ENCODE results near the gene QPCTL.

The QPCTL gene

DNA sequence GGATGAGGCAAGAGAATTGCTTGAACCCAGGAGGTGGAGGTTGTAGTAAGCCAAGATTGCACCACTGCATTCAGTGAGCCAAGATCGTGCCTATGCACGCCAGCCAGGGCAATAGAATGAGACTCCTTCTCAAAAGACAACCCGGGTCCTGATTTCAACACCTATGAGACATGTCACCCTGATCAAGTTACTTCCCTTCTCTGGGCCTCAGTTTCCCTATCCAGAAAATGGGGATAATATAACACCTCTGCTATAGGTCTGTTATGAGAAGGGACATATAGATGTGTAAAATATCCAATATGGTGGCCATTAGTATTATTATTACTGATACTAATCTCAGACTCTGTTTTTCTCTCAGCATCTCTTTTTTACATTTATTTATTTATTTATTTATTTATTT lies 37.4 kb upstream of the QPCTL start:
- Histone ChIP-seq H3K4me1 (ENCODE audit: control insufficient read depth in 5 of 5, insufficient read depth in 5 of 5, low read length in 5 of 5) (no peaks in the 10 kb centered on the region), H3K4me3 (ENCODE audit: low read depth in 1 of 5, low read length in 5 of 5) (no peak overlapping the region), H3K27me3 (ENCODE audit: control insufficient read depth in 5 of 5, insufficient read depth in 4 of 5, low read length in 5 of 5) (peaks cover 0 to 2% (median 0%) of the 10 kb centered on the region in 5 donors), H3K9me3 (ENCODE audit: control insufficient read depth in 5 of 5, low read length in 5 of 5) (no peaks in the 10 kb centered on the region), H3K36me3 (ENCODE audit: control insufficient read depth in 5 of 5, insufficient read depth in 5 of 5, low read length in 5 of 5) (no peaks in the 10 kb centered on the region), H3K27ac (ENCODE audit: low read depth, low read length) (no peak overlapping the region), H3K9ac (ENCODE audit: low read length in 5 of 5) (no peak overlapping the region)

DNA sequence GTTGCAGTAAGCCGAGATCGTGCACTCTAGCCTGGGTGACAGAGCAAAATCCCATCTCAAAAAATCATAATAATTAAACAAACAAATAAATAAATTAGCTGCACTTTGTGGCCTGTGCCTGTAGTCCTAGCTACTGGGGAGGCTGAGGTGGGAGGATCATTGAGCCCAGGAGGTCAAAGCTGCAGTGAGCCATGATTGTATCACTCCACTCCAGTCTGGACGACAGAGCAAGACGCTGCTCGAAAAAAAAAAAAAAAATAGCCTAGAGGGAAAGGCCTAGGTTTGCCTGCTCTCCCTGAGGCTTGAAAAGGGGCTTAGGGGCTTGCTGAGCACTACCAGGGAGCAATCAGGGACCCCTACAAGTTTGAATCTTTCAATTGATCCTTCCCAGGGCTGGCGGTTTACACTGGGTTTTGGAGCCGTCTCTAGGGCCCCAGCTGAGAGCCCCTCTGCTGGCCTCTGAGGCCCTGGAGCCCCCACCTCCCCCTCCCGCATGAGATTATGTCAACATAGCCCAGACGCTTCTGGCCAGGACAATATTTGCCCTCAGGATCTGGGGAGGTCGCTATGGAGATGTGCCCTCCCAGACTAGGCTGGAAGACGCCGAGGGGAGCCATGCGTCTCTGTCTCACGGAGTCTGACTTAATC lies 34.8 kb upstream of the QPCTL start:
- no peaks in the 10 kb centered on the region for H3K9me3 ChIP-seq (ENCODE audit: control insufficient read depth in 5 of 5, low read length in 5 of 5)
- no peak overlapping the region for H3K27ac ChIP-seq (ENCODE audit: low read depth, low read length)
- H3K4me1 ChIP-seq (ENCODE audit: control insufficient read depth in 5 of 5, insufficient read depth in 5 of 5, low read length in 5 of 5) = no peaks in the 10 kb centered on the region
- H3K4me3 ChIP-seq (ENCODE audit: low read depth in 1 of 5, low read length in 5 of 5) = no peak overlapping the region
- peaks cover 0 to 2% (median 0%) of the 10 kb centered on the region in 5 donors for H3K27me3 ChIP-seq (ENCODE audit: control insufficient read depth in 5 of 5, insufficient read depth in 4 of 5, low read length in 5 of 5)
- H3K9ac ChIP-seq (ENCODE audit: low read length in 5 of 5) = no peak overlapping the region
- no peaks in the 10 kb centered on the region for H3K36me3 ChIP-seq (ENCODE audit: control insufficient read depth in 5 of 5, insufficient read depth in 5 of 5, low read length in 5 of 5)

DNA sequence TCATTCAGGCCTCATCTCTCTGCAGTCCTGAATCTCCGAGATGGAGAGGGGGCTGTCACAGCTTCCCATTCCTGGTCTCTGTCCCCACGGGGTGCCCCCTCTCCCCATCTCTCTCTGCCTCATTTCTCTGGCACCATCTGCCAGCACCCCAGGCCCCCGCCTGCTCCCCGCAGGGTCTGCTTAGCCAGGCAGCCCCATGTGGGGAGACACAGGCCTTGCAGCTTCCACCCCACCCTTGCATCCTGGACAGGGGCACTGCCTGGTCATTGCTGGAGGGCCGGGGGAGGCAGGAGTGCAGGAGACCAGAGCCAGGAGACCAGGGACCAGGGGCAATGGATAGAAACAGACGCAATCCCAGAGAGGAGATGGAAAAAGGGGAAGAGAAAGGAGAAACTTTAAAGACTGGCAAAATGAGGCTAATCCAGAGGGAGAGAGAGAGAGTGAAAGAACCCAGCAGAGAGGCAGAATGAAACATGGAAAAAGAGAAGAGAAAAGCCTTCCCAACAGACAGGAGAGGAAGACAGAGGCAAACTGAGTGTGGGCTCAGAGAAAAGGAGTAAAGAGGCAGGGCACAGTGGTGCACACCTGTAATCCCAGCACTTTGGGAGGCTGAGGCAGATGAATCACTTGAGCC lies 33.3 kb upstream of the QPCTL start:
- H3K4me1 ChIP-seq (ENCODE audit: control insufficient read depth in 5 of 5, insufficient read depth in 5 of 5, low read length in 5 of 5) = peaks cover 0 to 4% (median 4%) of the 10 kb centered on the region in 5 donors
- no peaks in the 10 kb centered on the region for H3K27me3 ChIP-seq (ENCODE audit: control insufficient read depth in 5 of 5, insufficient read depth in 4 of 5, low read length in 5 of 5)
- H3K9me3 ChIP-seq (ENCODE audit: control insufficient read depth in 5 of 5, low read length in 5 of 5) = no peaks in the 10 kb centered on the region
- H3K36me3 ChIP-seq (ENCODE audit: control insufficient read depth in 5 of 5, insufficient read depth in 5 of 5, low read length in 5 of 5) = no peaks in the 10 kb centered on the region
- no peak overlapping the region for H3K9ac ChIP-seq (ENCODE audit: low read length in 5 of 5)
- no peak overlapping the region for H3K27ac ChIP-seq (ENCODE audit: low read depth, low read length)
- H3K4me3 ChIP-seq (ENCODE audit: low read depth in 1 of 5, low read length in 5 of 5) = no peak overlapping the region

DNA sequence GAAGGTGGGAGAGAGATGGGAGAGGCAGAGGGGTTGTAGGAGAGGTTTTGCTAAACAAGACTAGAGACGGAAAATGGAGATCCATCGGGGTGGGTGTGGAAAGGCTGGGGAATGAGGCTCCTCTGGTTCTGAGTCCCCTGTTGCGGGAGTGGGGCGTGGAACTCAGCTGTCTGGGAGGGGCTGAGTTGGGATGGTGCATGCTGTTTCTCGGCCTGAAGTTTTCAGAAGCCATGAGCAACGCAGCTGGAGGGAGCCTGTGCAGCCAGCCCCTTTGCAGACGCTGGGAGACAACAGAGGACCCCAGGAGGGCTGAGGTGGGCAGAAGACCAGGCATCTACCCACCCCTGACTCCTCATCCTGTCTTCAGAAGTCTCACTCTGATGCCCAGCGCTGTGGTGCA lies 31.8 kb upstream of the QPCTL start:
- Histone ChIP-seq H3K9me3 (ENCODE audit: control insufficient read depth in 5 of 5, low read length in 5 of 5) (no peaks in the 10 kb centered on the region), H3K27me3 (ENCODE audit: control insufficient read depth in 5 of 5, insufficient read depth in 4 of 5, low read length in 5 of 5) (peaks cover 0 to 5% (median 0%) of the 10 kb centered on the region in 5 donors), H3K36me3 (ENCODE audit: control insufficient read depth in 5 of 5, insufficient read depth in 5 of 5, low read length in 5 of 5) (no peaks in the 10 kb centered on the region)

DNA sequence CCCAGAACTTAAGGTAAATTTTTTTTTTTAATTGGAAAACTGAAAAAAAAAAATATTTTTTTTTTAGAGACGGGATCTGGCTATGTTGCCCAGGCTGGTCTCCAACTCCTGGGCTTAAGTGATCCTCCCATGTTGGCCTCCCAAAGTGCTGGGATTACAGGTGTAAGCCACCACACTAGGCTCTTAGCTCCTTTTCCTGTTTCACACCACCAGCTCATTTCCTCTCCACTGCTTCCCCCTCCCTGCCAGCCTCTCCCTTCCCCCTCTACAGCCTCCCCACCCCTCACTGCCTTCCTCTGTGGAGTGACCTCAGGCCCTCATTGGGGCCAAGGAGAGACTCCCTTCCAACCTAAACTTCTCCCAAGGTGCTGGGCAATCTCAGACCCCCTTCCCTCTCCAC lies 28.7 kb upstream of the QPCTL start:
- Histone ChIP-seq H3K4me1 (ENCODE audit: control insufficient read depth in 5 of 5, insufficient read depth in 5 of 5, low read length in 5 of 5) (peaks cover 6 to 28% (median 24%) of the 10 kb centered on the region in 5 donors), H3K9ac (ENCODE audit: low read length in 5 of 5) (no peak overlapping the region), H3K27ac (ENCODE audit: low read depth, low read length) (no peak overlapping the region), H3K27me3 (ENCODE audit: control insufficient read depth in 5 of 5, insufficient read depth in 4 of 5, low read length in 5 of 5) (peaks cover 9 to 23% (median 16%) of the 10 kb centered on the region in 5 donors), H3K4me3 (ENCODE audit: low read depth in 1 of 5, low read length in 5 of 5) (no peak overlapping the region), H3K36me3 (ENCODE audit: control insufficient read depth in 5 of 5, insufficient read depth in 5 of 5, low read length in 5 of 5) (no peaks in the 10 kb centered on the region), H3K9me3 (ENCODE audit: control insufficient read depth in 5 of 5, low read length in 5 of 5) (no peaks in the 10 kb centered on the region)

More for the DNA sequence above, 31.8 kb upstream of the QPCTL start:
- no peak overlapping the region for H3K9ac ChIP-seq (ENCODE audit: low read length in 5 of 5)
- no peak overlapping the region for H3K27ac ChIP-seq (ENCODE audit: low read depth, low read length)
- no peak overlapping the region for H3K4me3 ChIP-seq (ENCODE audit: low read depth in 1 of 5, low read length in 5 of 5)
- H3K4me1 ChIP-seq (ENCODE audit: control insufficient read depth in 5 of 5, insufficient read depth in 5 of 5, low read length in 5 of 5) = peaks cover 5 to 11% (median 10%) of the 10 kb centered on the region in 5 donors

DNA sequence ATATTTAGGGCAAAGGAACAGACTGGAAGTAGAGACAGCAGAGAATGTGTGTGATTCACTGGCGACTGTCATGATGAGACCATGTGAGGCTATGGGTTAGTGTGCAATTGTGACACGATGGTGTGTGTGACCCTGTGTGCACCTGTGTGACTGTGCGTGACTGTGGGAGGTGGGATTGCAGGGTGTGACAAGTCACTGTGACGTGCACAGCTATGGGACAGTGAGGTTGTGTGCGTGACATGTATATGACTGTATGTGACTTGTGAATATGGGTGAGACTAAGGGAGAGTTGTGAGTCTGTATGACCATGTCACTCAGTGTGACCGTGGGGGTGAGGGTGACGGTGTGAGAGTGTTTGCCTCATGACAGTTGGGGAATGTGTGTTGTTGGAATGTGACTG lies 27.9 kb upstream of the QPCTL start:
- no peak overlapping the region for H3K9ac ChIP-seq (ENCODE audit: low read length in 5 of 5)
- H3K36me3 ChIP-seq (ENCODE audit: control insufficient read depth in 5 of 5, insufficient read depth in 5 of 5, low read length in 5 of 5) = no peaks in the 10 kb centered on the region
- H3K4me3 ChIP-seq (ENCODE audit: low read depth in 1 of 5, low read length in 5 of 5) = no peak overlapping the region
- peaks cover 16 to 31% (median 23%) of the 10 kb centered on the region in 5 donors for H3K27me3 ChIP-seq (ENCODE audit: control insufficient read depth in 5 of 5, insufficient read depth in 4 of 5, low read length in 5 of 5)
- H3K27ac ChIP-seq (ENCODE audit: low read depth, low read length) = no peak overlapping the region
- no peaks in the 10 kb centered on the region for H3K9me3 ChIP-seq (ENCODE audit: control insufficient read depth in 5 of 5, low read length in 5 of 5)
- peaks cover 6 to 35% (median 31%) of the 10 kb centered on the region in 5 donors for H3K4me1 ChIP-seq (ENCODE audit: control insufficient read depth in 5 of 5, insufficient read depth in 5 of 5, low read length in 5 of 5)

DNA sequence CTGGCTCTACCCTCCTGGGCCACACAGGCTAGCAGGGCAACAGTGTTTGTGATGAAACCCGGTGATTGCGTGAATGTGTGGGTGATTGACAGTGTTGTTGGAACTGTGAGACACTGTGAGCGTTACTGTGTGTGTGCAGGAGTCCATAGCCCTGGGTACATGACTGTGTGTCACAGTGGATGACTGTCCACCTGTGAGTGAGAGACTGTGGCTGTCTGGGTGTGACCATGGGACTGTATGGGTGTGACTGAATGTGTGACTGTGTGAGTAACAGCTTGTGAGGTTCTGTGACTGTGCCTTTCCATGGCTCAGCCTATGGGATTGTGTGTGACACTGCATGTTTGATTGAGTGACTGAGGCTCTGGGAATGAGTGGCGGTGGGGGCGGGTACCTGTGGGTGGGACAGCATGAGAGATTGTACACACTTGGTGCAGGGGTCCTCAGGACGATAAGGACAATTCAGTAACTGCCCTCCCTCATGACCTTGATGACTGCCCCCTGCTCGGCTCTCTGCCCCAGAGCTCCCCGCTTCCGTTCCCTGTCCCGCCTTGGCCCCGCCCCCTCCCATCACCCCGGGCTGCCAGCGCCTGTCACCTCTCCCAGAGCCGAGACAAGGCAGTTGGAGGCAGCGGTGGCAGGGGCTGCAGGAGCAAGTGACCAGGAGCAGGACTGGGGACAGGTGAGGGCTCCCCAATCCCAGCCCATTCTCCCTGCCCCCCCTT lies 24.7 kb upstream of the QPCTL start, which contains the start of gene GIPR:
Gene GIPR (plus strand): TSS at position 602 of the 722 bp plus-strand sequence. CDS start 1,300 bp downstream, outside the sequence.
- H3K27me3 ChIP-seq (ENCODE audit: control insufficient read depth in 5 of 5, insufficient read depth in 4 of 5, low read length in 5 of 5) = peaks cover 25 to 46% (median 39%) of the 10 kb centered on the region in 5 donors
- H3K4me3 ChIP-seq (ENCODE audit: low read depth in 1 of 5, low read length in 5 of 5) = peak within 1 kb of the TSS; percentile 37 to 69 (median 62)

DNA sequence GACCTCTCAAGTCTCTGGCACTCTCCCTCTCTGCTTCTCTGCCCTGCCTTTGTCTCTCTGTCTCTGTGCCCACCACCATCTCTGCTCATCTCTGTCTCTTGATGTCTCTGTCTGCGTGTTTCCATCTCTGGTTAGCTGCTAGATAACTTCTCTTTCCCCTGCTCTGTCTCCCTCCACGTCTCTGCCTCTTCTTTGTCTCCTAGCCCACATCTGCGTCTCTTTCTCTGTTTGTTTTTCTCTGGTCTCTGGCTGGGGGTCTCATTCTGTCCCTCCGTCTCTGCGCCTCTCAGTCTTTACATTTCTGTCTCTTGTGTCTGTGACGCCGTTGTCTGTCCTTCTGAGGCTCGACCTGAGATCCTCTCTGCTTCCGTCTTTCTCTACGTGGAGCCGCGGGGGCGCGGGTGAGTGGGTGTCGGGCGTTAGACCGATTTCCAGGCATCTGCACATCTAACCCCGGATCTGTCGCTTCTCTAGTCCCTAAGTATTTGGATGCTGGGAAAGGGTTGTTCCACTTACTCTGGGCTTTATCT lies 24.1 kb upstream of the QPCTL start:
- Histone ChIP-seq H3K27ac (ENCODE audit: low read depth, low read length) (peak overlapping the region; percentile 29), H3K4me3 (ENCODE audit: low read depth in 1 of 5, low read length in 5 of 5) (peak overlapping the region; percentile 29 to 69 (median 62)), H3K9ac (ENCODE audit: low read length in 5 of 5) (peak overlapping the region in 2 of 5 donors; percentile 8 to 67), H3K9me3 (ENCODE audit: control insufficient read depth in 5 of 5, low read length in 5 of 5) (no peaks in the 10 kb centered on the region), H3K27me3 (ENCODE audit: control insufficient read depth in 5 of 5, insufficient read depth in 4 of 5, low read length in 5 of 5) (peaks cover 26 to 46% (median 39%) of the 10 kb centered on the region in 5 donors), H3K36me3 (ENCODE audit: control insufficient read depth in 5 of 5, insufficient read depth in 5 of 5, low read length in 5 of 5) (no peaks in the 10 kb centered on the region), H3K4me1 (ENCODE audit: control insufficient read depth in 5 of 5, insufficient read depth in 5 of 5, low read length in 5 of 5) (peaks cover 6 to 46% (median 36%) of the 10 kb centered on the region in 5 donors)

More for the DNA sequence above, 24.7 kb upstream of the QPCTL start, which contains the start of gene GIPR:
- H3K36me3 ChIP-seq (ENCODE audit: control insufficient read depth in 5 of 5, insufficient read depth in 5 of 5, low read length in 5 of 5) = no peaks in the 10 kb centered on the region
- peak within 1 kb of the TSS; percentile 29 for H3K27ac ChIP-seq (ENCODE audit: low read depth, low read length)
- peak within 1 kb of the TSS in 2 of 5 donors; percentile 8 to 67 for H3K9ac ChIP-seq (ENCODE audit: low read length in 5 of 5)
- no peaks in the 10 kb centered on the region for H3K9me3 ChIP-seq (ENCODE audit: control insufficient read depth in 5 of 5, low read length in 5 of 5)
- peaks cover 6 to 46% (median 36%) of the 10 kb centered on the region in 5 donors for H3K4me1 ChIP-seq (ENCODE audit: control insufficient read depth in 5 of 5, insufficient read depth in 5 of 5, low read length in 5 of 5)

DNA sequence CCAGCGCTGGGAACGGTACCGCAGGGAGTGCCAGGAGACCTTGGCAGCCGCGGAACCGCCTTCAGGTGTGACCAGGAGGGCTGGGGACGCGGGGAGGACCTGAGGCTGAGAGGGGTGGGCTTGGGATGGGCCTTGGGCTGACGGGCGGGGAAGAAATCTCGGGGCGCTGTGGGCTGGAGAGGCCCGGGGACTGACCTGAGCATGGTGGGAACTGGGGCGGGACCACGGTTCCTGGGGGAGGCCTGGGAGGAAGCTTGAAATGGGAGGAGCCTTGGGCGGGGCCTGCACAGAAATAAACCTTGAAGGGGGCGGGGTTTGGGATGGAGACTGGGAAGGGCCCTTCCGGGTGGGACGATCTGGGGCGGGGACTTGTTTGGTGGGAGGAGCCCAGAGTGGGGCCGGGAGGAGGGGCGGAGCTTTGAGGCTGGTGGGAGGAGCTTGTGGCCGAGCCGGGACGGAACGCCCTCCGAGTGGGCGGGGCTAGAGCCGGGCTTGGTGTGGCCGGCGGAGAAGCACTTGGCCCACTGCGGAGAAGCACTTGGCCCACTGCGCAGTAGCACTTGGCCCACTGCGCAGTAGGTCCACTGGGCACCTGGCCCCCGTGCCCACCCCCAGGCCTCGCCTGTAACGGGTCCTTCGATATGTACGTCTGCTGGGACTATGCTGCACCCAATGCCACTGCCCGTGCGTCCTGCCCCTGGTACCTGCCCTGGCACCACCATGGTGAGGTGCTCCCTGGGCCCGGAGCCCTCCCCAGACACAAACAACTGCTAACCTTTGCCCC lies 21.6 kb upstream of the QPCTL start:
- Histone ChIP-seq H3K27me3 (ENCODE audit: control insufficient read depth in 5 of 5, insufficient read depth in 4 of 5, low read length in 5 of 5) (peaks cover 28 to 49% (median 35%) of the 10 kb centered on the region in 5 donors), H3K9me3 (ENCODE audit: control insufficient read depth in 5 of 5, low read length in 5 of 5) (no peaks in the 10 kb centered on the region), H3K4me1 (ENCODE audit: control insufficient read depth in 5 of 5, insufficient read depth in 5 of 5, low read length in 5 of 5) (peaks cover 2 to 36% (median 25%) of the 10 kb centered on the region in 5 donors), H3K4me3 (ENCODE audit: low read depth in 1 of 5, low read length in 5 of 5) (peak overlapping the region in 1 of 5 donors; percentile 30), H3K9ac (ENCODE audit: low read length in 5 of 5) (no peak overlapping the region), H3K36me3 (ENCODE audit: control insufficient read depth in 5 of 5, insufficient read depth in 5 of 5, low read length in 5 of 5) (no peaks in the 10 kb centered on the region), H3K27ac (ENCODE audit: low read depth, low read length) (no peak overlapping the region)
